A549 treated with RU486 at 1 μM for 4 hours (cell line): ENCODE measurements around the gene PKNOX2. TPM values are rescaled to one million over a fixed set of nuclear protein-coding genes. Genes with fewer than 3 reads are reported as not detected.

Source experiments
- total RNA-seq: library from RNA; stranded (reverse); fragments of 200-300 nt; extraction: Qiagen RNA extraction; gene quantifications from 5 replicates; pipeline ENCODE4 v1.2.3, GENCODE V29; 2022; ENCODE audit warnings: low read depth

Gene PKNOX2, protein sequence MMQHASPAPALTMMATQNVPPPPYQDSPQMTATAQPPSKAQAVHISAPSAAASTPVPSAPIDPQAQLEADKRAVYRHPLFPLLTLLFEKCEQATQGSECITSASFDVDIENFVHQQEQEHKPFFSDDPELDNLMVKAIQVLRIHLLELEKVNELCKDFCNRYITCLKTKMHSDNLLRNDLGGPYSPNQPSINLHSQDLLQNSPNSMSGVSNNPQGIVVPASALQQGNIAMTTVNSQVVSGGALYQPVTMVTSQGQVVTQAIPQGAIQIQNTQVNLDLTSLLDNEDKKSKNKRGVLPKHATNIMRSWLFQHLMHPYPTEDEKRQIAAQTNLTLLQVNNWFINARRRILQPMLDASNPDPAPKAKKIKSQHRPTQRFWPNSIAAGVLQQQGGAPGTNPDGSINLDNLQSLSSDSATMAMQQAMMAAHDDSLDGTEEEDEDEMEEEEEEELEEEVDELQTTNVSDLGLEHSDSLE
- not detected in 5 replicates for total RNA-seq

DNA sequence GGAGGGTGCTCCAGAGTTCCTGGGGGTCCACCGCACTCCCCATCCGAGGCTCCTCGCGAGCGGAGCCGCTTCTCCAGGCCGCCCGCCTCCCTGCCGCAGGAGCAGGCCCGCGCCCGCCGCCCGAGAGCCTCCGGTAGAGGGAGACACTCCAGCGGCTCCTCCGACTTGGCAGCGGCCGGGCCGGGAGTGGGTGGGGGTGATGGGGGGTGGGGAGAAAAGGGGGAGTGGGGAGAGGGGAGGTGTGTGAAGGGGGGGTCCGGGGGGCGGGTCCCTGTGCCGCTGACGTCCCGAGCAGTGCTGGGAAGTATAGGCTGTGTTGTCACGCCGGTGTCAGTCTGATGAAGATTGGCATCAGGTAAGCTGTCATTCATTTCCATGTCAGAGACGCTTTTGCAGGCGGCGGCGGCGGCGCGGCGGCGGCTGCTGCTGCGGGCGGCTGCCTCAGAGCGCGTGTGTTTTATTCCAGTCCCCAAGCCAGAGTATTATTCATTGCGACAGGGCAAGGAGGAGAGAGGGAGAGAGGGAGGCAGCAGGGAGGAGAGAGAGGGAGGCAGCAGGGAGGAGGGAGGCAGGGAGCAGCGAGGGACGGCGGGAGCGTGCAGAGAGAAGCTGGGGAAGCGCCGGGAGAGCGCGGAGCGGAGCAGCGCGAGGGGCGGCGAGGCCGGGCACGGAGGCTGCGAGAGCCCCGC, at the start of gene PKNOX2:
Gene PKNOX2, plus strand, starts transcription at position 330 of the 689 bp plus-strand sequence. CDS start 186,555 bp downstream, outside the sequence.

Other genes starting within 250 kb of the PKNOX2 start
- gene HEPN1, start 245.5 kb upstream of the PKNOX2 start, total RNA-seq: not detected in 5 replicates
- gene HEPACAM, start 228.7 kb upstream of the PKNOX2 start, total RNA-seq: not detected in 5 replicates
- 0.39 to 0.71 TPM (median 0.55 TPM) in 5 replicates for gene CCDC15, start 210.5 kb upstream of the PKNOX2 start, total RNA-seq
- gene SLC37A2, start 101.4 kb upstream of the PKNOX2 start, total RNA-seq: 0.05 to 0.33 TPM (median 0.09 TPM) in 5 replicates
- 20.9 to 25.9 TPM (median 24.1 TPM) in 5 replicates for gene TMEM218, start 53.1 kb upstream of the PKNOX2 start, total RNA-seq